Esophagus muscularis mucosa (tissue), 3 donors: Measurements from ENCODE around the gene SMIM24.

Experiments
- POLR2A ChIP-seq: fragments of 450-650 bp; IDR thresholded peaks from one replicate; pipeline ENCODE4 v1.6.1; 2017; ENCODE audit warnings: antibody characterized with exemption, moderate library complexity, mild to moderate bottlenecking, low read depth
- POLR2AphosphoS5 ChIP-seq, 2 donors: sonication (generic); formaldehyde crosslinking; IDR thresholded peaks; one replicate each; pipeline ENCODE4 v1.6.1; 2017; ENCODE audit warnings: antibody characterized with exemption in 2 of 2
- TF ChIP-seq, protein P1 (sequence below), 3 experiments: fragments of 200-600 bp in 2 of 3; fragments of 450-650 bp in 1 of 3; sonication (generic) in 2 of 3; IDR thresholded peaks; one replicate each; pipeline ENCODE4 v1.5.1; 2017 to 2019; ENCODE audit warnings: antibody characterized with exemption in 3 of 3, mild to moderate bottlenecking in 2 of 3, moderate library complexity in 1 of 3

DNA sequence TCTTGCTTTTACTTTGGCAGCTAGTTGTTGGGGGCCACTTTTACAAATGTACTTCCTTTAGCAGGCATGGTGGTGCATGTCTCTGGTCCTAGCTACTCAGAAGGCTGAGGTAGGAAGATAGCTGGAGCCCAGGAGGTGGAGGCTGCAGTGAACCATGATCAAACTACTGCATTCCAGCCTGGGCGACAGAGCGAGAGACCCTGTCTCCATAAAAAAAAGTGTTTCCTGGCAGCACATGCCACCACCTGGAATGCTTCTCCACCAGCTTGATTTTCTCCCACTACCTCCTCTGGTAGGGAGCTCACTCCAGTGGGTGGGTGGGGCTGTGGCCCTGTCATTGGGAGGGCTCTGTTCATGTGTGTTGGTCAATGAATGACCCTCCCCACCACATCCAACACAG is 38.3 kb upstream of the SMIM24 start:
- TF ChIP-seq, protein P1, sequence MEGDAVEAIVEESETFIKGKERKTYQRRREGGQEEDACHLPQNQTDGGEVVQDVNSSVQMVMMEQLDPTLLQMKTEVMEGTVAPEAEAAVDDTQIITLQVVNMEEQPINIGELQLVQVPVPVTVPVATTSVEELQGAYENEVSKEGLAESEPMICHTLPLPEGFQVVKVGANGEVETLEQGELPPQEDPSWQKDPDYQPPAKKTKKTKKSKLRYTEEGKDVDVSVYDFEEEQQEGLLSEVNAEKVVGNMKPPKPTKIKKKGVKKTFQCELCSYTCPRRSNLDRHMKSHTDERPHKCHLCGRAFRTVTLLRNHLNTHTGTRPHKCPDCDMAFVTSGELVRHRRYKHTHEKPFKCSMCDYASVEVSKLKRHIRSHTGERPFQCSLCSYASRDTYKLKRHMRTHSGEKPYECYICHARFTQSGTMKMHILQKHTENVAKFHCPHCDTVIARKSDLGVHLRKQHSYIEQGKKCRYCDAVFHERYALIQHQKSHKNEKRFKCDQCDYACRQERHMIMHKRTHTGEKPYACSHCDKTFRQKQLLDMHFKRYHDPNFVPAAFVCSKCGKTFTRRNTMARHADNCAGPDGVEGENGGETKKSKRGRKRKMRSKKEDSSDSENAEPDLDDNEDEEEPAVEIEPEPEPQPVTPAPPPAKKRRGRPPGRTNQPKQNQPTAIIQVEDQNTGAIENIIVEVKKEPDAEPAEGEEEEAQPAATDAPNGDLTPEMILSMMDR (IDR thresholded peaks at IDR 0.05): no peak
- TF ChIP-seq POLR2A: no peak
- TF ChIP-seq POLR2AphosphoS5 (IDR thresholded peaks at IDR 0.05): no peak
